DMS153 treated with DMSO at 0.1 percent for 48 hours (cell line): Measurements from ENCODE around the gene SMOC2.

Source experiments
- DNase-seq: peaks from one replicate; lab custom pipeline; 2025; ENCODE audit not compliant: unreplicated experiment; lab: John Stamatoyannopoulos, UW

The SMOC2 gene

DNA sequence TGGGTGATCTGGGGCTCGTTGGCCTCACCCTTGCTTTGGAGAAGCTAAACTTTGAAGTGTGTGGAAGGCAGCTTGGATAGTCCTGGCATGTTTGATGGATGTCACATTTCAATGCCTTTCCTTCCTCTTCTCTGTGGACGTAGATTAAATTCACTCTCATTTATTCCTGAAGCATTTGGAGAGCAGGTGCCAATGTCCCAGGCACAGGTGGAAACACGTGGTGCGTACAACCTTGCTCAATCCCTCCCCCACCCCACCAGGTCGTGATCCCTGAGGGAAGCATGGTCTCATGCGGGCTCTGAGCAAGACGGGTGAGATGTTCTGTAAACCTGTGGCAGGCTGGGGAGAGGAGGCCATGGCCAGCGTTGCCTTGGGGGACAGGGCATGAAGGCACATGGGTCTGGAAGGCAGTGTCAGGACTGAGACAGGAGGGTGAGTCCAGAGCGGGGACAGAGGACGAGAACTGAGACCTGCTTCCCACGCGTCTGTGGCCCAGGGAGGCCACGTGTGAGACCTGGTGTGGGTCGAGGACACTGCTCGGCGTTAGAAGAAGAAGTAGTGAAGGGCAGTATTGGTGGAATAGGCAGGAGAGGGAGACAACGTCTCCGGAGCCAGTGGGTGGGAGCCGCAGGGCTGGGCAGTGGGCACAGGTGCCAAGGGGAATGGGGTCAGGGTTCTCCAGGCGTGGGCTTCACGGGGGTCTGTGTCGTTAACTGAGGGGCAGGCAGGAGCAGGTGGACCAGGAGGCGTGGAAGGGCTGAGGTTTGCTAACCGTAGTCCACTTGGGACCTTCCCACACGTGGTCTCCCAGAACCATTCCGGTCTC, 34.4 kb downstream of the SMOC2 start:
- no peak for DNase-seq

- no peak for DNase-seq
Observed at GRCh38 chr6:168479421-168479820, 38.4 kb downstream of the SMOC2 start.

DNA sequence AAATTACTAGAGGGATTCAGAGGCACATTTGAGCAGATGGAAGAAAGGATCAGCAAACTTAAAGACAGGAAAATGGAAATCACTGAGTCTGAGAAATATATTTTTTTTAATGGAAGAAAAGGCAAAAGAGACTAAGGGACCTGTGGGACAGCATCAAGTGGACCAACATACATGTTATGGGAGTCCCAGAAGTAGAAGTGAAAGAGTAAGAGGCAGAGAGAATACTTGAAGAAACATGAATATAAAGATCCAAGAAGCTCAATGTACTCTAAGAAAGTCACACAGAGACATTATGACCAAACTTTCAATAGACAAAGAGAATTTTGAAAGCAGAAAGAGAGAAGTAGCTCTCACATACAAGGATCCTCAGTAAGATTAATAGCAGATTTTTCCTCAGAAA, 39.5 kb downstream of the SMOC2 start:
- DNase-seq = no peak

DNA sequence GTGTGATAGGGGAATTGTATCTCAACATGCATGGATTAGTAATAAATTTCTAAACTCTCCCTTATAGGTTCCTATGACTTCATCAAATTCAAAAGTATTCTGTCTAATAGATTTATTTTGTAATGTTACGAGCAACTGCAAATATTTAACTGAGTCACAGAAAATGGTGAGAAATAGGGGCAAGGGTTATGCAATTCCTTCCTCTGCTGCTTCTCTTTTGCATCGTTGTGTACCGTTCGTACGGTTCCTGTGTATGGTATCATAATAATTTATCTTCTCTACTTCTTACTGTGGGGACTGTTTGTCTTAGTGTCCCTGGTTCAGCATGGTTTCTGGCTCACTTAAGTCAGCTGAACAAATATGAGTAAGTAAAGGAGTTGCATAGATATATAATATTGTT, 44.8 kb downstream of the SMOC2 start:
- no peak for DNase-seq

DNA sequence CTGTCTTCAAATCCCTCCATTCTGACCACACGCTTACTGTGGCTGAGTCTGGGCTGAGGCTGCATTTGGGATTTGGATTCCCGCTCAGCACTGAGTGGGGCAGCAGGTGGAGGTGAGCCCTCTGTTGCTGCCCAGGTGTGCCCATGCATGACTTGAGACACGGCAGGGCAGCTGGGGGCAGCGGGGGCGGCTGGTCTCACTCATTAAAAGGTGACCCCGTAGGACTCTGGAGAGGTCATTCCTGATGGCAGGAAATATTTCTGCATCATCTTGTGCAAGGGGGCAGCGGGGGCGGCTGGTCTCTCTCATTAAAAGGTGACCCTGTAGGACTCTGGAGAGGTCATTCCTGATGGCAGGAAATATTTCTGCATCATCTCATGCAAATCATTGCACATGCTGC, 49.8 kb downstream of the SMOC2 start:
- DNase-seq = no peak

DNA sequence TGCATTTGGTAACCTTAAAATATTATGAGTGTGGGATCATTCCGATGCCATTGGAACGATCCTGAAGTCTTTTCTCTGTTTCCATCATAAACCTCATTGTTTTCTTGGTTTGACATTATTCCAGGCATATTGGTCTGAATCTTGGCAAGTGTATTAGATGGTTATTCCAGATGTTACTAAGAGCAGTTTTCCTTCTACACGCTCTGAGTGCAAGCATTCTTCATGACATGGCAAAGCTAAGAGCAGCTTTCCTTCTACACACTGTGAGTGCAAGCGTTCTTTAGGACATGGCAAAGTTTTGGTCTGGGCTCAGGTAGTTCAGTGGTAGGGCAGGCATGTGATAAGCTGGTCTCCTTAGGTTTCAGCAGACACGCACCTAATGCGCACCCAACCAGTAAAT, 53.0 kb downstream of the SMOC2 start:
- DNase-seq = no peak

DNA sequence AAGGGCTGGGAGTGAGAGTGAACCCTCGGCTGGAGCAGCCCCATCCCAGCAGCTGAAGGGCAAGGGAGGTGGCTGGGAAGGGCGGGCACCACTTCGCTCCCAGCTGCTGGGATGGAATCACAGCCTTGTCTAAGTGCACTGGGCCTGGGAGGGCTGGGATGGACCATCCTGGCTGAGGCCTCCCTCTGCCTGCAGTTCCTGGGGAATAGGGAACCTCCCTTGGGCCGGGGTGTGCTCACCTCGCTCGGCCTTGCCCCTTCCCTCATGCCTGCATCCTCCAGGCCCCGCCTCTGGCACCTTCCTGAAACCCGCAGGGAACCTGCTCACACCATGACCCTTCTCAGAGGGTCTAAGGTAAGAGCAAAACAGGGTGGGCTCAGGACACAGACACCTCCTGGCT, 53.7 kb downstream of the SMOC2 start:
- no peak for DNase-seq

DNA sequence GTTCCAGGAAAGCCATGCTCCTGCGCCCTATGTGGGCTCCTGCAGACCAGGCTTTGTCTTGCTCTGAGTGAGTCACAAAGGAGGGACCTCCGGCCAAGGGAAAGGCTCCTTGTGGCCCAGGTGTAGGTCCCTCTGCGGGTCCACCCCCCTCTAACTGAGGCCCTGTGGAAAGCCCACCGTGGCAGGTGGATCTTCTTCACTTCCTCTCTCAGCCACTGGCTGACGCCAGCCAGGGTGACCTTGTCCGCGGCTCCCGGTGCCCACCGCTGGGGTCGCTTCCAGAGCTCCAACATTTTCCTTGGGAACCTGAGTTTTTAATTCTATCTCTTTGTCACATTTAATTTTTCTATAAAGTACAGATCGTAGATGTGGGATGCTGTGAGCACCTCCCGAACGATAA, 54.1 kb downstream of the SMOC2 start:
- DNase-seq = no peak

- no peak for DNase-seq
Observed at GRCh38 chr6:168495636-168496035, 54.7 kb downstream of the SMOC2 start.

GRCh38 chr6:168496139-168496996, 55.4 kb downstream of the SMOC2 start:
- no peak for DNase-seq

GRCh38 chr6:168496997-168497331, 56.0 kb downstream of the SMOC2 start:
- no peak for DNase-seq

DNA sequence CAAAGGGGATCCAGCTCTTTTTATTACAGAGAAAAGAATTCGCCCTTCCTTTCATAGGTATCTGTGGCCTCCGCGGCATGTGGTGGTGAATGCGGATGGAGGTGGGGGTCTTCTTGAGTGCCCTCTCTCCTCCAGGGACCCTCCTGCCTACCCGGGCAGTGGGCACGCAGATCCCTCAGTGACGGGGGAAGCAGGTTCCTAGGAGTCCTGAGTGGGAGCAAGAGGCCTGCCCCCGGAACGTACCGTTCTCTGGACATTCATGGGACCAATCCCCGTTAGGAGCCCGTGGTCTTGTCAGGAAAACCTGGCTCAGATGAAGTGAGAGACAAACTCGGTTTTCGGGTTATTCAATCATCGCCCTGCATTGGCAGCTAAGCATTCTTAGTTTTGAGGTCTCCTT, 56.4 kb downstream of the SMOC2 start:
- no peak for DNase-seq

DNA sequence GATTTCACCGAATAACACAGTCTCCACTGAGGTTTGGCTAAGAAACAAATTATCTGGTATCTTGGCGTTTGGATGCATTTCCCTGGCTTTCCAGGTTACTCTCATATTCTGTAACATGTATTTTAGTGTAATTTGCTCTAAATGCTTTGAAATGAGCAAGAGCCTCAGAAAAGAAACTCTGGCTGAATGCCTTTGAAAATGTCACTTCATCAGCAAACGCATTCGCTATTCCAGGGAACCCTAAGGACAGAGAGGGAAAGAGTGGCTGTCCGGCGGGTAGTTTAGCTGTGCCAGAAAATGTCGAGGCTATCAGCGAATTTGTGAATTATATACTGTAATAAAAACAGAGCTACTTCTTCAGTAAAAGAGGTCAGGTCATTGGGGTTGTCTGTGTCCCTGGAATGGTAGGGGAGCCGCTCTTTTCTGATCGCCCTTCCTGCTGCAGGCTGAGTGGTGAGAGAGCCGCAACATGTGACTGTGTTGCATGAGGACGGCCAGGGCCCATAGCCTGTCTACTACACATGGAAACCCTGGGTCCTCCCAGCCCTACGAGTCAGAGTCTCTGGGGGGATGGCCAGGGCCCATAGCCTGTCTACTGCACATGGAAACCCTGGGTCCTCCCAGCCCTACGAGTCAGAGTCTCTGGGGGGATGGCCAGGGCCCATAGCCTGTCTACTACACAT, 57.3 kb downstream of the SMOC2 start:
- no peak for DNase-seq

- DNase-seq = no peak
Observed at GRCh38 chr6:168499045-168499650, 58.2 kb downstream of the SMOC2 start.

GRCh38 chr6:168500519-168500918, 59.5 kb downstream of the SMOC2 start:
- DNase-seq = no peak

GRCh38 chr6:168501561-168501960, 60.6 kb downstream of the SMOC2 start:
- DNase-seq = no peak

DNA sequence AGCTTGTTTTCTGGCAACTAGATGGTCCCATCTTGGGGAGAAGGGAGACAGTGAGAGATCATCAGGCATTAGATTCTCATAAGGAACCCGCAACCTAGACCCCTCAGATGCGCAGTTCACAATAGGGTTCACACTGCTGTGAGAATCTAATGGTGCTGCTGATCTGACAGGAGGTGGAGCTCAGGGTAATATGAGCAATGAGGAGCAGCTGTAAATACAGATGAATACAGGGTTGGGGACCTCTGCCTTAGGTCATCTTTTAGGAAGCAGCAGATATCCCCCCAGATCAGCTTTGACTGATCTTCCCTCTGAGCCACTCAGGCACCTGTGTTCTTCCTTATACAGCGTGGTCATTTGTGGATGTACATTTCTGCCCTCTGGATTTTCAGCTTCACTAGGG, 63.4 kb downstream of the SMOC2 start:
- DNase-seq = no peak

GRCh38 chr6:168506460-168506859, 65.5 kb downstream of the SMOC2 start:
- DNase-seq = peak; percentile 27

- no peak for DNase-seq
Observed at GRCh38 chr6:168507297-168507696, 66.3 kb downstream of the SMOC2 start.

GRCh38 chr6:168507730-168508129, 66.7 kb downstream of the SMOC2 start:
- DNase-seq = no peak

GRCh38 chr6:168508903-168509302, 67.9 kb downstream of the SMOC2 start:
- no peak for DNase-seq
